PFSK-1 (cell line): ENCODE data around the gene NEK2.

Experiments
- POLR2AphosphoS5 ChIP-seq: IDR thresholded peaks from 2 replicates; pipeline ENCODE4 v1.6.1; 2012; ENCODE audit warnings: low read depth, mild to moderate bottlenecking, control low read depth, low read length, moderate library complexity
- REST ChIP-seq, 2 experiments: IDR thresholded peaks; 2 replicates each; pipeline versions ENCODE4 v1.6.1 to v1.8.0; 2011 to 2012; ENCODE audit warnings: low read depth in 2 of 2, low read length in 2 of 2, control low read depth in 1 of 2, inconsistent platforms in 1 of 2, mild to moderate bottlenecking in 1 of 2, moderate library complexity in 1 of 2; ENCODE audit not compliant: insufficient read depth in 1 of 2
- TAF1 ChIP-seq: IDR thresholded peaks from 2 replicates; pipeline ENCODE4 v1.6.1; 2012; ENCODE audit warnings: low read length, control low read depth, borderline replicate concordance; ENCODE audit not compliant: insufficient read depth

GRCh38 chr1:211656728-211657127, 18.7 kb downstream of the NEK2 start:
- no peak for TF ChIP-seq POLR2AphosphoS5
- TF ChIP-seq REST (IDR thresholded peaks at IDR 0.05; ENCODE audit: insufficient read depth in 1 of 2, low read depth in 2 of 2, low read length in 2 of 2) = no peak
- TF ChIP-seq TAF1 = no peak
